H9 (cell line): ENCODE results near the gene ACTN4. TPM values are rescaled to one million over a fixed set of nuclear protein-coding genes. Genes with fewer than 3 reads are reported as not detected.

Experiments used
- DNase-seq: peaks from one replicate; pipeline ENCODE4 v3.0.0-alpha.2; 2017
- H2AFZ ChIP-seq: one replicate; pipeline ENCODE4 v1.6.1; 2013; ENCODE audit warnings: mild to moderate bottlenecking, low read length, control low read depth, moderate library complexity
- H2AK5ac ChIP-seq: 2 replicates; pipeline ENCODE4 v1.6.1; 2013; ENCODE audit warnings: low read length, control low read depth, mixed read lengths; ENCODE audit not compliant: insufficient read length
- H2BK120ac ChIP-seq: one replicate; pipeline ENCODE4 v1.6.1; 2013; ENCODE audit warnings: low read depth, mild to moderate bottlenecking, low read length, control low read depth, inconsistent platforms; ENCODE audit not compliant: poor library complexity, severe bottlenecking
- H2BK12ac ChIP-seq: 2 replicates; pipeline ENCODE4 v1.6.1; 2013; ENCODE audit warnings: low read length, control low read depth, mixed read lengths, low read depth; ENCODE audit not compliant: insufficient read length
- H2BK15ac ChIP-seq: 2 replicates; pipeline ENCODE4 v1.6.1; 2013; ENCODE audit warnings: low read depth, low read length, control low read depth
- H2BK20ac ChIP-seq: one replicate; pipeline ENCODE4 v1.6.1; 2013; ENCODE audit warnings: low read depth, mild to moderate bottlenecking, low read length, control low read depth, inconsistent platforms; ENCODE audit not compliant: poor library complexity, severe bottlenecking
- H2BK5ac ChIP-seq: 2 replicates; pipeline ENCODE4 v1.6.1; 2013; ENCODE audit warnings: low read length, control low read depth, mixed read lengths; ENCODE audit not compliant: insufficient read length
- H3K14ac ChIP-seq: 2 replicates; pipeline ENCODE4 v1.6.1; 2013; ENCODE audit warnings: low read length, control low read depth; ENCODE audit not compliant: insufficient read depth
- H3K18ac ChIP-seq: 2 replicates; pipeline ENCODE4 v1.6.1; 2013; ENCODE audit warnings: low read depth, mild to moderate bottlenecking, mixed read lengths, low read length, control low read depth; ENCODE audit not compliant: insufficient read length
- H3K23ac ChIP-seq: 2 replicates; pipeline ENCODE4 v1.6.1; 2013; ENCODE audit warnings: low read length, control low read depth, mixed read lengths, low read depth; ENCODE audit not compliant: insufficient read length
- H3K23me2 ChIP-seq: 2 replicates; pipeline ENCODE4 v1.6.1; 2013; ENCODE audit warnings: low read depth, mild to moderate bottlenecking, mixed read lengths, low read length, control low read depth; ENCODE audit not compliant: insufficient read length, poor library complexity, severe bottlenecking
- H3K27ac ChIP-seq: 2 replicates; pipeline ENCODE4 v1.5.1; 2013; ENCODE audit warnings: low read length, control low read depth, mixed read lengths, low read depth; ENCODE audit not compliant: insufficient read length
- H3K27me3 ChIP-seq: 2 replicates; pipeline ENCODE4 v1.6.1; 2013; ENCODE audit warnings: low read length, control low read depth, inconsistent platforms; ENCODE audit not compliant: insufficient read depth
- H3K4ac ChIP-seq: 2 replicates; pipeline ENCODE4 v1.6.1; 2013; ENCODE audit warnings: low read depth, mild to moderate bottlenecking, control low read depth, inconsistent platforms, low read length, moderate library complexity
- H3K4me1 ChIP-seq: 2 replicates; pipeline ENCODE4 v1.6.1; 2013; ENCODE audit warnings: low read length, control low read depth, inconsistent platforms; ENCODE audit not compliant: insufficient read depth
- H3K4me2 ChIP-seq: 2 replicates; pipeline ENCODE4 v1.6.1; 2013; ENCODE audit warnings: low read length, control low read depth, mixed read lengths; ENCODE audit not compliant: insufficient read length, insufficient read depth
- H3K56ac ChIP-seq: 2 replicates; pipeline ENCODE4 v1.6.1; 2013; ENCODE audit warnings: low read depth, mild to moderate bottlenecking, mixed read lengths, low read length, control low read depth; ENCODE audit not compliant: insufficient read length
- H3K79me1 ChIP-seq: 2 replicates; pipeline ENCODE4 v1.6.1; 2013; ENCODE audit warnings: low read depth, mild to moderate bottlenecking, moderate library complexity, low read length, control low read depth, inconsistent platforms; ENCODE audit not compliant: insufficient read depth, poor library complexity, severe bottlenecking
- H3K79me2 ChIP-seq: 2 replicates; pipeline ENCODE4 v1.6.1; 2013; ENCODE audit warnings: low read length, control low read depth, inconsistent platforms; ENCODE audit not compliant: insufficient read depth
- H3K9ac ChIP-seq: 2 replicates; pipeline ENCODE4 v1.6.1; 2013; ENCODE audit warnings: low read length, control low read depth, mixed read lengths; ENCODE audit not compliant: insufficient read length; ENCODE audit errors: extremely low read depth
- H3K9me3 ChIP-seq: one replicate; pipeline ENCODE4 v1.6.1; 2013; ENCODE audit warnings: low read depth, low read length, inconsistent platforms; ENCODE audit not compliant: control insufficient read depth
- H3T11ph ChIP-seq: one replicate; pipeline ENCODE4 v1.6.1; 2013; ENCODE audit warnings: mild to moderate bottlenecking, low read length, control low read depth, inconsistent platforms
- H4K20me1 ChIP-seq: one replicate; pipeline ENCODE4 v1.6.1; 2013; ENCODE audit not compliant: control insufficient read depth, insufficient read length, insufficient read depth
- H4K5ac ChIP-seq: 2 replicates; pipeline ENCODE4 v1.6.1; 2013; ENCODE audit warnings: low read depth, mild to moderate bottlenecking, mixed read lengths, low read length, control low read depth; ENCODE audit not compliant: insufficient read length
- H4K8ac ChIP-seq: replicated peaks from 2 replicates; pipeline ENCODE4 v1.6.1; 2013; ENCODE audit warnings: low read length, control low read depth, mixed read lengths, low read depth; ENCODE audit not compliant: insufficient read length
- H4K91ac ChIP-seq: 2 replicates; pipeline ENCODE4 v1.6.1; 2013; ENCODE audit warnings: low read depth, mild to moderate bottlenecking, moderate library complexity, mixed read lengths, low read length, control low read depth; ENCODE audit not compliant: insufficient read length
- H3K27ac Mint-ChIP-seq, 3 experiments: 2 replicates in 2 of 3; 3 replicates in 1 of 3; pipeline ENCODE4 v1.8.0; 2020 to 2021; ENCODE audit warnings: mixed read lengths in 3 of 3, mild to moderate bottlenecking in 1 of 3, moderate library complexity in 1 of 3
- H3K27me3 Mint-ChIP-seq: 2 replicates; pipeline ENCODE4 v1.8.0; 2021; ENCODE audit warnings: low read depth, mild to moderate bottlenecking, moderate library complexity, mixed read lengths
- H3K36me3 Mint-ChIP-seq, 3 experiments: 2 replicates in 2 of 3; 3 replicates in 1 of 3; pipeline ENCODE4 v1.8.0; 2020 to 2021; ENCODE audit warnings: low read depth in 3 of 3, mixed read lengths in 3 of 3; ENCODE audit not compliant: insufficient read depth in 1 of 3
- H3K4me1 Mint-ChIP-seq, 2 experiments: 2 replicates each; pipeline ENCODE4 v1.8.0; 2020; ENCODE audit warnings: mixed read lengths in 2 of 2
- H3K4me3 Mint-ChIP-seq, 2 experiments: 2 replicates in 1 of 2; 3 replicates in 1 of 2; pipeline ENCODE4 v1.8.0; 2020 to 2021; ENCODE audit warnings: mild to moderate bottlenecking in 2 of 2, mixed read lengths in 2 of 2, moderate library complexity in 1 of 2
- H3K9me3 Mint-ChIP-seq, 2 experiments: 2 replicates in 1 of 2; 3 replicates in 1 of 2; pipeline ENCODE4 v1.8.0; 2020; ENCODE audit warnings: mild to moderate bottlenecking in 2 of 2, mixed read lengths in 2 of 2, moderate library complexity in 1 of 2
- WGBS: extraction: QIAGEN DNeasy Blood & Tissue Kit; methylation state at CpG from one replicate; pipeline ENCODE4 v1.1.7; 2013; ENCODE audit warnings: missing lambda C conversion rate, low lambda C conversion rate, mixed read lengths; ENCODE audit not compliant: insufficient read length; ENCODE audit errors: extremely low coverage; 5-methylcytosine and 5-hydroxymethylcytosine counted together
- total RNA-seq: library from RNA; stranded (reverse); gene quantifications from 2 replicates; pipeline ENCODE4 v1.2.1, GENCODE V29; 2021
- TF ChIP-seq, protein P1 (sequence below): fragments of 200-600 bp; sonication (generic); conservative IDR thresholded peaks from 3 replicates; pipeline ENCODE4 v1.8.0; 2021; ENCODE audit warnings: antibody characterized with exemption, mild to moderate bottlenecking

Gene ACTN4
- total RNA-seq, 1 experiment from 2014 or later, result 369 TPM

DNA sequence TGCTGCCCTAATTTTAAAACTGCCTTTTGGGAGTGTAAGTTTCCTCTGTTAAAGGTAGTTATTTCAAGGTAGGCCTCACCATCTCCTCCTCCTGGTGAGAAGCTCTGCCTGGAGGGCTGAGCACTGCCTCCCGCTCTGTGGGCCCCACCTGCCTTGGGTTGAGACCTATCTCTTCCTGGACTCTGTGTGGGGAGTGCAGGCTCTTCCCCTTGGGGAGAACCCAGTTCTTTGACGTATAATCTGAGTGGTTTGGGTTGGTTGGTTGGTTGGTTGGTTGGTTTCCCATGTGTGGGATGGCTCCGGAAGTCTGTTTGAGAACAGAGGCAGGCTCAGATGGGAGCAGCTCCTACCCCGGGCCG is 39.1 kb downstream of the ACTN4 start:
- Mint-ChIP-seq H3K36me3 (peaks cover 15 to 36% (median 28%) of the 10 kb centered on the region in 3 experiments; a peak in 6 of 7 replicates), H3K27me3 (no peaks in the 10 kb centered on the region), H3K27ac (peak overlapping the region; percentile 36 to 98 (median 97); a peak in 6 of 7 replicates), H3K4me3 (peak overlapping the region in 1 of 2 experiments; percentile 70; a peak in 2 of 5 replicates), H3K4me1 (peaks cover 56 to 70% of the 10 kb centered on the region in 2 experiments), H3K9me3 (peaks cover 0 to 4% of the 10 kb centered on the region in 2 experiments; a peak in 4 of 5 replicates)
- H2BK12ac ChIP-seq, result peak overlapping the region; percentile 93
- no peak overlapping the region for H3T11ph ChIP-seq
- no peaks in the 10 kb centered on the region for H3K27me3 ChIP-seq
- no peak overlapping the region for H3K56ac ChIP-seq
- no peak overlapping the region for H4K8ac ChIP-seq
- H2AK5ac ChIP-seq, result peak overlapping the region; percentile 72
- peak overlapping the region; percentile 37 for H4K91ac ChIP-seq
- peaks cover 15% of the 10 kb centered on the region; the same call in 1 of the 2 replicates for H3K4me1 ChIP-seq
- peak overlapping the region; percentile 81 for H3K14ac ChIP-seq
- peaks cover 3% of the 10 kb centered on the region for H3K79me1 ChIP-seq
- no peaks in the 10 kb centered on the region for H3K9me3 ChIP-seq
- H2BK20ac ChIP-seq, result no peak overlapping the region
- H2BK15ac ChIP-seq, result peak overlapping the region; percentile 56; the same call in 1 of the 2 replicates
- H3K4me2 ChIP-seq, result peak overlapping the region; percentile 26
- H3K23me2 ChIP-seq, result no peaks in the 10 kb centered on the region
- TF ChIP-seq, protein P1, sequence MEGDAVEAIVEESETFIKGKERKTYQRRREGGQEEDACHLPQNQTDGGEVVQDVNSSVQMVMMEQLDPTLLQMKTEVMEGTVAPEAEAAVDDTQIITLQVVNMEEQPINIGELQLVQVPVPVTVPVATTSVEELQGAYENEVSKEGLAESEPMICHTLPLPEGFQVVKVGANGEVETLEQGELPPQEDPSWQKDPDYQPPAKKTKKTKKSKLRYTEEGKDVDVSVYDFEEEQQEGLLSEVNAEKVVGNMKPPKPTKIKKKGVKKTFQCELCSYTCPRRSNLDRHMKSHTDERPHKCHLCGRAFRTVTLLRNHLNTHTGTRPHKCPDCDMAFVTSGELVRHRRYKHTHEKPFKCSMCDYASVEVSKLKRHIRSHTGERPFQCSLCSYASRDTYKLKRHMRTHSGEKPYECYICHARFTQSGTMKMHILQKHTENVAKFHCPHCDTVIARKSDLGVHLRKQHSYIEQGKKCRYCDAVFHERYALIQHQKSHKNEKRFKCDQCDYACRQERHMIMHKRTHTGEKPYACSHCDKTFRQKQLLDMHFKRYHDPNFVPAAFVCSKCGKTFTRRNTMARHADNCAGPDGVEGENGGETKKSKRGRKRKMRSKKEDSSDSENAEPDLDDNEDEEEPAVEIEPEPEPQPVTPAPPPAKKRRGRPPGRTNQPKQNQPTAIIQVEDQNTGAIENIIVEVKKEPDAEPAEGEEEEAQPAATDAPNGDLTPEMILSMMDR, result peak; percentile 5; the same call in 1 of the 3 replicates
- H3K27ac ChIP-seq, result peak overlapping the region; percentile 86
- H3K4ac ChIP-seq, result peak overlapping the region; percentile 8; the same call in 1 of the 2 replicates
- H4K20me1 ChIP-seq, result no peaks in the 10 kb centered on the region
- H3K79me2 ChIP-seq, result peaks cover 15% of the 10 kb centered on the region; the same call in 1 of the 2 replicates
- no peak overlapping the region for H2BK5ac ChIP-seq
- no peak overlapping the region for H2AFZ ChIP-seq
- H4K5ac ChIP-seq, result no peak overlapping the region
- no peak overlapping the region for H3K23ac ChIP-seq
- DNase-seq, result peak; percentile 44
- no peak overlapping the region for H3K9ac ChIP-seq
- no CpG with 5 or more reads among the region's 5 CpGs for WGBS
- peak overlapping the region; percentile 85 for H3K18ac ChIP-seq
- H2BK120ac ChIP-seq, result peak overlapping the region; percentile 63
